Esophagus muscularis mucosa (tissue), 4 donors: ENCODE results near the gene PDZRN3. TPM values are rescaled to one million over a fixed set of nuclear protein-coding genes. Genes with fewer than 3 reads are reported as not detected.

Experiments
- DNase-seq: peaks from one replicate; pipeline ENCODE4 v3.0.0-alpha.2; 2017; ENCODE audit errors: extremely low spot score
- H3K27ac ChIP-seq, 4 donors: fragments of 200-600 bp; sonication (generic); replicated peaks in 1 of 4; 1 replicate in 3 of 4; 2 replicates in 1 of 4; pipeline ENCODE4 v1.5.1; 2016 to 2019; ENCODE audit warnings: mild to moderate bottlenecking in 1 of 4
- H3K27me3 ChIP-seq, 4 donors: fragments of 200-600 bp; sonication (generic); one replicate each; pipeline versions ENCODE4 v1.5.1 to v1.6.0; 2016 to 2019
- H3K36me3 ChIP-seq, 4 donors: fragments of 200-600 bp; sonication (generic); one replicate each; pipeline ENCODE4 v1.5.1; 2016 to 2019
- H3K4me1 ChIP-seq, 4 donors: fragments of 200-600 bp; sonication (generic); one replicate each; pipeline ENCODE4 v1.5.1; 2016 to 2019
- H3K4me3 ChIP-seq, 4 donors: fragments of 200-600 bp; sonication (generic); 1 replicate in 2 of 4; 2 replicates in 2 of 4; pipeline ENCODE4 v1.5.1; 2016 to 2019; ENCODE audit warnings: mild to moderate bottlenecking in 4 of 4, moderate library complexity in 1 of 4
- H3K9me3 ChIP-seq, 4 donors: fragments of 200-600 bp; sonication (generic); 1 replicate in 3 of 4; 2 replicates in 1 of 4; pipeline ENCODE4 v1.5.1; 2016 to 2019
- CTCF ChIP-seq, 3 experiments: fragments of 200-600 bp in 2 of 3; fragments of 450-650 bp in 1 of 3; sonication (generic) in 2 of 3; IDR thresholded peaks; one replicate each; pipeline ENCODE4 v1.5.1; 2017 to 2019; ENCODE audit warnings: antibody characterized with exemption in 3 of 3, mild to moderate bottlenecking in 2 of 3, moderate library complexity in 1 of 3
- EP300 ChIP-seq: sonication (generic); formaldehyde crosslinking; IDR thresholded peaks from one replicate; pipeline ENCODE4 v1.6.1; 2017; ENCODE audit warnings: antibody characterized with exemption
- POLR2A ChIP-seq: fragments of 450-650 bp; IDR thresholded peaks from one replicate; pipeline ENCODE4 v1.6.1; 2017; ENCODE audit warnings: antibody characterized with exemption, moderate library complexity, mild to moderate bottlenecking, low read depth
- POLR2AphosphoS5 ChIP-seq, 2 donors: sonication (generic); formaldehyde crosslinking; IDR thresholded peaks; one replicate each; pipeline ENCODE4 v1.6.1; 2017; ENCODE audit warnings: antibody characterized with exemption in 2 of 2
- WGBS: methylation state at CpG from one replicate; pipeline ENCODE4 v1.1.5; 2018; 5-methylcytosine and 5-hydroxymethylcytosine counted together
- intact Hi-C: fragments of 100-400 bp; cut with DNase I; formaldehyde crosslinking; loops from one replicate; pipeline ENCODE4 v1.15.1; 2023
- total RNA-seq, 4 donors: library from RNA; depleted of rRNA; stranded (reverse); fragments of >200 nt; gene quantifications; one replicate each; pipeline versions ENCODE4 v1.1.0 to v1.2.1, GENCODE V29; 2016

Gene PDZRN3
- total RNA-seq, 4 donors from 2014 or later = 149 to 314 (median 220) TPM

- Histone ChIP-seq H3K27ac (peak overlapping the region in 1 of 4 donors; percentile 4), H3K36me3 (no peaks in the 10 kb centered on the region), H3K9me3 (no peaks in the 10 kb centered on the region), H3K27me3 (no peaks in the 10 kb centered on the region), H3K4me3 (no peak overlapping the region), H3K4me1 (peaks cover 36 to 79% (median 58%) of the 10 kb centered on the region in 4 donors)
- TF ChIP-seq POLR2A = no peak
- intact Hi-C loops = no loop called here
- peak; percentile 86 for DNase-seq
Measured at GRCh38 chr3:73535137-73535536, 89.6 kb downstream of the PDZRN3 start.

GRCh38 chr3:73530022-73530396 lies 94.7 kb downstream of the PDZRN3 start:
- WGBS = 52% methylated on average over 4 of the region's 4 CpGs
- no peak overlapping the region for H3K4me3 ChIP-seq

GRCh38 chr3:73529308-73530021 lies 95.3 kb downstream of the PDZRN3 start:
- peak in 1 of 2 donors; percentile 3 for TF ChIP-seq POLR2AphosphoS5 (IDR thresholded peaks at IDR 0.05)
- TF ChIP-seq POLR2A = no peak
- peak; percentile 85 for DNase-seq
- no peaks in the 10 kb centered on the region for H3K36me3 ChIP-seq
- 49% methylated on average over 3 of the region's 3 CpGs for WGBS
- no peak overlapping the region for H3K4me3 ChIP-seq
- H3K27me3 ChIP-seq = no peaks in the 10 kb centered on the region
- no peaks in the 10 kb centered on the region for H3K9me3 ChIP-seq
- H3K4me1 ChIP-seq = peaks cover 28 to 80% (median 51%) of the 10 kb centered on the region in 4 donors
- H3K27ac ChIP-seq = peak overlapping the region; percentile 65 to 88 (median 87)
- intact Hi-C loops = no loop called here

More at GRCh38 chr3:73530022-73530396, 94.7 kb downstream of the PDZRN3 start:
- Histone ChIP-seq H3K9me3 (no peaks in the 10 kb centered on the region), H3K36me3 (no peaks in the 10 kb centered on the region), H3K4me1 (peaks cover 31 to 79% (median 53%) of the 10 kb centered on the region in 4 donors), H3K27me3 (no peaks in the 10 kb centered on the region), H3K27ac (peak overlapping the region; percentile 65 to 88 (median 87))
- no peak for TF ChIP-seq EP300
- TF ChIP-seq POLR2AphosphoS5 (IDR thresholded peaks at IDR 0.05) = no peak
- no peak for TF ChIP-seq CTCF (IDR thresholded peaks at IDR 0.05)
- TF ChIP-seq POLR2A = no peak
- intact Hi-C loops = no loop called here
- peak; percentile 26 for DNase-seq

GRCh38 chr3:73525591-73525990 lies 99.2 kb downstream of the PDZRN3 start:
- H3K4me1 ChIP-seq = peaks cover 41 to 81% (median 74%) of the 10 kb centered on the region in 4 donors
- H3K27me3 ChIP-seq = no peaks in the 10 kb centered on the region
- peak; percentile 91 for DNase-seq
- WGBS = 83% methylated on average over 6 of the region's 6 CpGs
- intact Hi-C loops = no loop called here
- H3K36me3 ChIP-seq = no peaks in the 10 kb centered on the region
- H3K9me3 ChIP-seq = no peaks in the 10 kb centered on the region
- H3K4me3 ChIP-seq = peak overlapping the region in 3 of 4 donors; percentile 5 to 52 (median 9)
- peak overlapping the region; percentile 75 to 88 (median 87) for H3K27ac ChIP-seq
- peak in 1 of 3 experiments; percentile 8 for TF ChIP-seq CTCF (IDR thresholded peaks at IDR 0.05)
- TF ChIP-seq POLR2AphosphoS5 (IDR thresholded peaks at IDR 0.05) = no peak
- TF ChIP-seq EP300 = no peak

GRCh38 chr3:73523661-73524060 lies 101.1 kb downstream of the PDZRN3 start:
- intact Hi-C loops = no loop called here
- H3K27ac ChIP-seq = peak overlapping the region; percentile 86 to 88 (median 88)
- H3K4me3 ChIP-seq = peak overlapping the region; percentile 16 to 52 (median 21)
- DNase-seq = peak; percentile 80
- H3K36me3 ChIP-seq = no peaks in the 10 kb centered on the region
- no peaks in the 10 kb centered on the region for H3K9me3 ChIP-seq
- H3K27me3 ChIP-seq = no peaks in the 10 kb centered on the region
- no peak for TF ChIP-seq EP300
- peak; percentile 22 to 25 for TF ChIP-seq POLR2AphosphoS5 (IDR thresholded peaks at IDR 0.05)
- no peak for TF ChIP-seq POLR2A
- no peak for TF ChIP-seq CTCF (IDR thresholded peaks at IDR 0.05)
- WGBS = 47% methylated on average over 2 of the region's 2 CpGs
- H3K4me1 ChIP-seq = peaks cover 45 to 85% (median 78%) of the 10 kb centered on the region in 4 donors
